Dendritic cell treated with granulocyte-macrophage colony-stimulating factor and Interleukin-4, amounts not matched to agents 40 ng/mL and 50 ng/mL, for 4 days (primary cell): ENCODE measurements around the gene KRT81.
"Not testable (repeated sequence)": the region's sequence is repeated elsewhere in the genome, so short reads cannot be mapped to it uniquely, and the experiment has no call there.

Source experiments
- H3K27ac Mint-ChIP-seq: one replicate; pipeline ENCODE4 v1.8.0; 2022; ENCODE audit warnings: mild to moderate bottlenecking, mixed read lengths
- H3K27me3 Mint-ChIP-seq: one replicate; pipeline ENCODE4 v1.8.0; 2022; ENCODE audit warnings: mild to moderate bottlenecking, mixed read lengths
- H3K36me3 Mint-ChIP-seq: one replicate; pipeline ENCODE4 v1.8.0; 2022; ENCODE audit warnings: low read depth, mixed read lengths
- H3K4me1 Mint-ChIP-seq: one replicate; pipeline ENCODE4 v1.8.0; 2022; ENCODE audit warnings: low read depth, mixed read lengths
- H3K4me3 Mint-ChIP-seq: one replicate; pipeline ENCODE4 v1.8.0; 2022; ENCODE audit warnings: mild to moderate bottlenecking, moderate library complexity, mixed read lengths
- H3K9me3 Mint-ChIP-seq: one replicate; pipeline ENCODE4 v1.8.0; 2022; ENCODE audit warnings: mixed read lengths
- intact Hi-C: fragments of 100-400 bp; cut with micrococcal nuclease; formaldehyde crosslinking; loops from one replicate; pipeline ENCODE4 v1.15.0; 2022

The KRT81 gene

GRCh38 chr12:52243856-52244614, 47.3 kb downstream of the KRT81 start:
- Mint-ChIP-seq H3K27ac (peak overlapping the region; percentile 85), H3K36me3 (no peaks in the 10 kb centered on the region), H3K4me1 (peaks cover 36% of the 10 kb centered on the region), H3K9me3 (no peaks in the 10 kb centered on the region), H3K4me3 (no peak overlapping the region), H3K27me3 (peaks cover 29% of the 10 kb centered on the region)
- intact Hi-C loops, result no loop called here

- Mint-ChIP-seq H3K4me3 (no peak overlapping the region), H3K4me1 (peaks cover 36% of the 10 kb centered on the region), H3K27ac (peak overlapping the region; percentile 85), H3K36me3 (no peaks in the 10 kb centered on the region), H3K9me3 (no peaks in the 10 kb centered on the region), H3K27me3 (peaks cover 22% of the 10 kb centered on the region)
- intact Hi-C loops, result no loop called here
Observed at GRCh38 chr12:52243259-52243855, 48.0 kb downstream of the KRT81 start.

- Mint-ChIP-seq H3K27ac (peak overlapping the region; percentile 44), H3K9me3 (no peaks in the 10 kb centered on the region), H3K4me1 (peaks cover 36% of the 10 kb centered on the region), H3K4me3 (no peak overlapping the region), H3K36me3 (no peaks in the 10 kb centered on the region), H3K27me3 (peaks cover 16% of the 10 kb centered on the region)
- intact Hi-C loops, result no loop called here
Observed at GRCh38 chr12:52242442-52243258, 48.7 kb downstream of the KRT81 start.

- Mint-ChIP-seq H3K36me3 (no peaks in the 10 kb centered on the region), H3K4me1 (peaks cover 38% of the 10 kb centered on the region), H3K27ac (no peak overlapping the region), H3K4me3 (no peak overlapping the region), H3K27me3 (peaks cover 14% of the 10 kb centered on the region), H3K9me3 (no peaks in the 10 kb centered on the region)
- intact Hi-C loops, result no loop called here
Observed at GRCh38 chr12:52241205-52241842, 50.0 kb downstream of the KRT81 start.

GRCh38 chr12:52240247-52240646, 51.1 kb downstream of the KRT81 start:
- H3K27ac Mint-ChIP-seq, intact Hi-C loops, H3K4me3 Mint-ChIP-seq, H3K36me3 Mint-ChIP-seq, H3K9me3 Mint-ChIP-seq: not testable (repeated sequence)
- H3K4me1 Mint-ChIP-seq, result peaks cover 42% of the 10 kb centered on the region
- H3K27me3 Mint-ChIP-seq, result peaks cover 20% of the 10 kb centered on the region

- Mint-ChIP-seq H3K27ac (no peak overlapping the region), H3K4me1 (peaks cover 44% of the 10 kb centered on the region), H3K27me3 (peaks cover 21% of the 10 kb centered on the region), H3K36me3 (no peaks in the 10 kb centered on the region), H3K9me3 (no peaks in the 10 kb centered on the region), H3K4me3 (no peak overlapping the region)
- intact Hi-C loops, result no loop called here
Observed at GRCh38 chr12:52239767-52240166, 51.6 kb downstream of the KRT81 start.

GRCh38 chr12:52238916-52239646, 52.3 kb downstream of the KRT81 start:
- Mint-ChIP-seq H3K4me1 (peaks cover 44% of the 10 kb centered on the region), H3K4me3 (no peak overlapping the region), H3K36me3 (no peaks in the 10 kb centered on the region), H3K27ac (no peak overlapping the region), H3K27me3 (peaks cover 28% of the 10 kb centered on the region), H3K9me3 (no peaks in the 10 kb centered on the region)
- intact Hi-C loops, result no loop called here

GRCh38 chr12:52238207-52238840, 53.0 kb downstream of the KRT81 start:
- no peak overlapping the region for H3K27ac Mint-ChIP-seq
- no peak overlapping the region for H3K4me3 Mint-ChIP-seq
- no peaks in the 10 kb centered on the region for H3K9me3 Mint-ChIP-seq
- H3K4me1 Mint-ChIP-seq, result peaks cover 42% of the 10 kb centered on the region
- peaks cover 33% of the 10 kb centered on the region for H3K27me3 Mint-ChIP-seq
- no peaks in the 10 kb centered on the region for H3K36me3 Mint-ChIP-seq
- intact Hi-C loops, result no loop called here

GRCh38 chr12:52236386-52237050, 54.8 kb downstream of the KRT81 start:
- no peak overlapping the region for H3K4me3 Mint-ChIP-seq
- intact Hi-C loops, result no loop called here
- peaks cover 51% of the 10 kb centered on the region for H3K27me3 Mint-ChIP-seq
- H3K4me1 Mint-ChIP-seq, result peaks cover 47% of the 10 kb centered on the region
- H3K27ac Mint-ChIP-seq, result no peak overlapping the region
- H3K9me3 Mint-ChIP-seq, result no peaks in the 10 kb centered on the region
- no peaks in the 10 kb centered on the region for H3K36me3 Mint-ChIP-seq
